ENCODE measurements around the gene DENND2D. TPM values are rescaled to one million over a fixed set of nuclear protein-coding genes. Genes with fewer than 3 reads are reported as not detected.

Gene DENND2D
- total and polyA plus RNA-seq, 9 donors = 0.94 to 3.2 (median 1.3) TPM

DNA sequence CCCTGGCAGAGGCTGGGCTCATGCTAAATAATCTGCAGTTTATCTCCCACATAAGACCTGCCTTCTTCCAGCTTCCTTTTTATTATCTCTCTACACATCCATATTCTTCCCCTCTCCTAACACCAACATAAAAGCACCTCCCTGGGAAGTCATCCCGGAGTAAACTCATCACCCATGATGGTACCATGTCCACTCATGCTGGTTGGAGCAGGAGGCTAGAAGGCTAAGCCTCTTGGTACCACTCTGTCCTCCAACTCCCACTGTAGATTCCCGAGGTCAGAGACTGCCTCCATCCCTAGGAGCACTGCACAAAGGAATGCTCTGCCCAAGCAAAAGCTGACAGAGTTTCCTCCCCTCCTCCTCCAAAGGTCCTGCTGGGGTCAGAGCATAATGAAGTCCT lies 4.2 kb downstream of the DENND2D start:
- H3K4me1 ChIP-seq (ENCODE audit: control insufficient read depth, insufficient read depth, low read length) = peaks cover 2% of the 10 kb centered on the region
- no peak overlapping the region for H3K4me3 ChIP-seq (ENCODE audit: low read length)
- H3K9me3 ChIP-seq (replicated peaks; ENCODE audit: control insufficient read depth, low read depth, low read length) = no peaks in the 10 kb centered on the region
- peaks cover under 1% of the 10 kb centered on the region for H3K27me3 ChIP-seq (ENCODE audit: control insufficient read depth, insufficient read depth, low read length)
- H3K36me3 ChIP-seq (ENCODE audit: control insufficient read depth, insufficient read depth, low read length) = no peaks in the 10 kb centered on the region
- no peak overlapping the region for H3K27ac ChIP-seq (ENCODE audit: low read length)
- DNase-seq = no peak
- WGBS (ENCODE audit: insufficient coverage) = 70% methylated on average over 2 of the region's 2 CpGs

DNA sequence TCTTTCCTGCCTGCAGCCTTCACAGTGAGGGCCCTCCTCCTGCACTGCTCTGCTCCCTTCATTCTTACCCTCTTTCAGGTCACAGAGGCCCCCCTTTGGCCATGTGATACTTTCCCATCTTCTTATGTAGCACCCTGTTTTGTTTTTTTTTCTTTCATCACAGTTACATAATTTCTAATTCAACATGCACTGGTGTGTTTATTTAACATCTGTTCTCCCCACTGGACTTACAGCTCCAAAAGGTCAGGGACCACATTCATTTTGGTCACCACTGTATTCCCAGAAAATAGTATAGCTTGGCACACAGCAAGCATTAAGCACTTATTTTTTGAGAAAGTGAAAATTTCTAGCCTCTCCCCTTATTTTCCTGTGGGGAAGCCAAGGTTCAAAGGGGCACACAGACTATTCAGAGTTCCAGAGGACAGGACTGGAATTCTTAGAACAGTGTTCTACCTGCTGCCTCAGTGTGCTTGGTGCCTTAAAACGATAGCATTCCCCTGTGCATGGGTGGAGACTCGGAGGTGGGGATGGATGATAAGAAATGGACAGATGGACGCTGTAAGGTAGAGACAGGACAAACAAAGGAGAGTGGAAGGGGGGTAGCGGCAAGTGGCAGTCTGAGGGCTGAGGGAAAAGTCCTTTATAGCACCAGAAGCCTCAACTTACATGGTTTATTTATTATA lies 5.3 kb downstream of the DENND2D start:
- Histone ChIP-seq H3K9me3 (replicated peaks; ENCODE audit: control insufficient read depth, low read depth, low read length) (no peaks in the 10 kb centered on the region), H3K4me1 (ENCODE audit: control insufficient read depth, insufficient read depth, low read length) (peaks cover 2% of the 10 kb centered on the region), H3K36me3 (ENCODE audit: control insufficient read depth, insufficient read depth, low read length) (no peaks in the 10 kb centered on the region), H3K27me3 (ENCODE audit: control insufficient read depth, insufficient read depth, low read length) (no peaks in the 10 kb centered on the region), H3K4me3 (ENCODE audit: low read length) (no peak overlapping the region), H3K27ac (ENCODE audit: low read length) (no peak overlapping the region)
- 52% methylated on average over 3 of the region's 4 CpGs for WGBS (ENCODE audit: insufficient coverage)
- no peak for DNase-seq

DNA sequence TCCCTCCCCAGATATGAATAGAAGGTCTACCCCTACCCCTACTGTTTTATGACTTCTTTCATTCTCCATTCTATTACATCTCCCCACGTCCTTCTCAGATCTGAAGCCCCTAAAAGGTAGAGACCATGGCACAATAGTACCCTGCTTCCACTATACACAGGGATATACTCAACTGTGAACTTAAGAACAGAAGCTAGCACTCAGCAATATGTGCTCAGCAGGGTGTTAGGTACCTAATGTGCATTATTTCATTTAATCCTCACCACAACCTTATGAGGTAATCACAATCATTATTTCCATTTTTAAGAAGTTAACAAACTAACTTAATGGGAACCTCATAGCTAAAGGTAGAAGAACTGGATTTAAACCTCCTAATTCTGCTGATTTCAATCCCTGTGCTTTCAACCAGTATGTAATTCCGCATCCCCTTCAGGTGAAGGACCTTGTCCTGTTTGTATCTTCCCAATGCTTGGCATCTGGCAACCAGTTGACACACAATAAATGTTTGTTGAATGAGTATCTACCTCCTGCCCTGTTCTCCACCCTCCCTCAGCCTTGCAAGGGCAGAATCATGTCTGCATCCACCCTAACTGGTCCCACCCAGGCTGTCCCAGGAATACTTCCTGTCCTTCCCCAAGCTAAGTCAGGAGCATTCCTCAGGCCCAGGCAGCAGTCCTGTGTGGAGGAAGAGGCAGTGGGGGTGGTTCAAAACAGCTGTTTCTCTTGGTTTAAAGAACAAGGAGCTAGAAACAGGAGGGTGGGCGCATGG lies 6.5 kb downstream of the DENND2D start:
- Histone ChIP-seq H3K4me3 (ENCODE audit: low read length) (no peak overlapping the region), H3K4me1 (ENCODE audit: control insufficient read depth, insufficient read depth, low read length) (peaks cover 2% of the 10 kb centered on the region), H3K27ac (ENCODE audit: low read length) (no peak overlapping the region), H3K9me3 (replicated peaks; ENCODE audit: control insufficient read depth, low read depth, low read length) (no peaks in the 10 kb centered on the region), H3K27me3 (ENCODE audit: control insufficient read depth, insufficient read depth, low read length) (no peaks in the 10 kb centered on the region), H3K36me3 (ENCODE audit: control insufficient read depth, insufficient read depth, low read length) (no peaks in the 10 kb centered on the region)
- DNase-seq = no peak
- no CpG with 5 or more reads among the region's 3 CpGs for WGBS (ENCODE audit: insufficient coverage)

DNA sequence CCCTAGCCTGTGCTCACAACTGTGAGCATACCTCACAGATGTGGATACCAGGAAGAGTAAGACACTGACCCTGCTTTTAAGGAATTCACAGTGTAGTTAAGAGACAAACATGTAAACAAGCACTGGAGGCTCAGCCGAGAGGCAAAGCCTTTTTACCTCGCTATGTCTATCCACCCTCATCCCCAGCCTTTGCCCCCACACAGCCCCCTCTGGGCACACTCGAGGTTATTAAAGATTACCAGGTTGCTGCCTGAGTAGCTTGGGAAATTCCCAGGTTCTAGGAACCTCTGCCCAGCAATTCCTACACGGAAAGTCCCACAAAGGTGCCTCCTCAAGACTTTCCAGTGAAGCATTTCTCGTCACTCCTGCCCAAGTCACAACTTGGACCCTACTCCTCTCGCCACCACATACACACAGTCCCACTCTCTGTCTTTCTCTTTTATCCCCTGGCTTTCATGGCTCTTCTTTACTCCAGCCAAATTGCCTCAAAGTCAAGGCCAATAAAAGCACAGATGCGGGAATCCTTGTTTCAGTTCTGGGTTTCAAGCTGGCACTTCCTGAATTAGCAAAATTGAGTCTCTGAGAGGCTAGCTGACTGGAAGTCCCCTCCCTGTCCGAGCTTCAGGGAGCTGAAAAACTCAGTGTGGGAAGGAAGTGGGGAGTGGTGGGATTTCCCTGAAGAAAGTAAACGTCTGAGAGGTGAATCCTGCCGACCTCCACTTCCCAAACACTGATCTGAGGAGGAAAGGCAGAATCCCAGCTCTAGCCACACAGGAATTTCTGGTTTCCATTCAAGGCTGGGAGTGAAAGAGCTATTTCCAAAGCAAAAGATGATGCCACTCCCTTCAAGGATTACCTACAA lies 7.6 kb downstream of the DENND2D start:
- H3K4me1 ChIP-seq (ENCODE audit: control insufficient read depth, insufficient read depth, low read length) = peaks cover 2% of the 10 kb centered on the region
- no peak overlapping the region for H3K4me3 ChIP-seq (ENCODE audit: low read length)
- peak; percentile 53 for DNase-seq
- no peaks in the 10 kb centered on the region for H3K9me3 ChIP-seq (replicated peaks; ENCODE audit: control insufficient read depth, low read depth, low read length)
- H3K27ac ChIP-seq (ENCODE audit: low read length) = peak overlapping the region; percentile 38
- H3K27me3 ChIP-seq (ENCODE audit: control insufficient read depth, insufficient read depth, low read length) = no peaks in the 10 kb centered on the region
- H3K36me3 ChIP-seq (ENCODE audit: control insufficient read depth, insufficient read depth, low read length) = peaks cover 8% of the 10 kb centered on the region
- WGBS (ENCODE audit: insufficient coverage) = 63% methylated on average over 5 of the region's 10 CpGs

DNA sequence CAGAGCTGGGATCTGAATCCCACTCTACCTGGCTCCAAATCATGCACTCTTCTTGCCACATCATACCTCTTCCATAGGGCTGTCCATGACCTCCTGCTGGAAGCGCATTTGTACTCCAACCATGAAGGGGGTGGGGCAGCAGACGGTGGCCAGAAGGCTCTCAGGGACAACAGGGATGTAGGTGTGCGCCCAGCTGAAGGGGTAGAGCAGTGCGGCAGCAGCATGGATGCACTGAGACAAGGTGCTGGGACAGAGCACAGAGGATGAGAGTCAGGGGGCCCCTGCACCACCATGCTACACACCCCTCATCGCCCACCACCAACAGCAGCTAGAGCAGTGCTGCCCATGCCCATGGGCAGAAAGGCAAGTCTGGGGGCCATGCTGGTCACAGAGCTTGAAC lies 8.4 kb downstream of the DENND2D start:
- no peaks in the 10 kb centered on the region for H3K9me3 ChIP-seq (replicated peaks; ENCODE audit: control insufficient read depth, low read depth, low read length)
- DNase-seq = no peak
- 75% methylated on average over 3 of the region's 5 CpGs for WGBS (ENCODE audit: insufficient coverage)
- peaks cover 2% of the 10 kb centered on the region for H3K4me1 ChIP-seq (ENCODE audit: control insufficient read depth, insufficient read depth, low read length)
- peaks cover 14% of the 10 kb centered on the region for H3K36me3 ChIP-seq (ENCODE audit: control insufficient read depth, insufficient read depth, low read length)
- H3K27me3 ChIP-seq (ENCODE audit: control insufficient read depth, insufficient read depth, low read length) = no peaks in the 10 kb centered on the region
- H3K4me3 ChIP-seq (ENCODE audit: low read length) = no peak overlapping the region
- no peak overlapping the region for H3K27ac ChIP-seq (ENCODE audit: low read length)

DNA sequence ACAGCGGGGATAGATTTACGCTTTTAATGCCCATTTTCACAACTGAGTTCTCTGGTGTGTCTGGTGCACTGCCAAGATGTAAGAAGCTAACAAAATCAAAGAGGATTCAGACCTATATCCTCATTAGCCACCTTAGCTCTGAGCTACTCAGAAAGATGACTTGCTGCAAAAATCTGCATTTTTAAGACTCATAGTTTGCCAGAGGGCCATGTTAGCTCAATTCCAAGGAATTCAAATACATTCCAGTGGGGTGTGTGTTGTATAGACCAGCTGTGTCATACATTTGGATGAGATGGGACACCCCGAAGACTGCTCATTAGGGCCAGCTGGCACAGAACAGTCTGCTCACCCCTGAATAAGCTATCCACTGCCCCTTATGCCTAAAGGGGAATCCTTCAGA lies 8.9 kb downstream of the DENND2D start:
- peaks cover 2% of the 10 kb centered on the region for H3K4me1 ChIP-seq (ENCODE audit: control insufficient read depth, insufficient read depth, low read length)
- H3K9me3 ChIP-seq (replicated peaks; ENCODE audit: control insufficient read depth, low read depth, low read length) = no peaks in the 10 kb centered on the region
- H3K36me3 ChIP-seq (ENCODE audit: control insufficient read depth, insufficient read depth, low read length) = peaks cover 19% of the 10 kb centered on the region
- no CpG with 5 or more reads among the region's 3 CpGs for WGBS (ENCODE audit: insufficient coverage)
- H3K4me3 ChIP-seq (ENCODE audit: low read length) = no peak overlapping the region
- no peak overlapping the region for H3K27ac ChIP-seq (ENCODE audit: low read length)
- no peak for DNase-seq
- no peaks in the 10 kb centered on the region for H3K27me3 ChIP-seq (ENCODE audit: control insufficient read depth, insufficient read depth, low read length)

DNA sequence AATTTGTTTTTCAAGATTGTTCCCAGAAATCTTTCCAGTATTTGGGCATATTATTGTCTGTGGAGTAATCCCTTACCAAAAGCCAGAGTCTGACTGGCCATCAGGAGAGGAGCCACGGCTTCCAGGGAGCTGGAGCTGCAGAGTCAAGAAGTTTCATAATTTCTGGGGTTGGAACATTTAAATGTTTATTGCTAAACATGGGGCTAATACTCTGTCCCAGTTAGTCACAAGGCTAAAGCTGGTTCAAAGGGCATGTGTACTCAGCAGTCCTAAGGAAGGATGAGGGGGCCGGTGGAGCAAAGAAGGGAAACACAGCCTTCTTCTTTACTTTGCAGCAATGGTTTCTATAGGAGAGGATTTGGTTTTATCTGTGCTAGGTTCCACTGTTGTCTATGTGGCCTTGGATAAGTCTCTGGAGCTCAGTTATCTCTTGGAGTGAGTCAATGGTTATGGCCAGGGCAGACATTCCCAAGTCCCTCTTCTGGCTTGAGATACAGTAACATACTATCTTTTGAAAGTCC lies 9.5 kb downstream of the DENND2D start:
- Histone ChIP-seq H3K4me3 (ENCODE audit: low read length) (no peak overlapping the region), H3K27me3 (ENCODE audit: control insufficient read depth, insufficient read depth, low read length) (no peaks in the 10 kb centered on the region), H3K36me3 (ENCODE audit: control insufficient read depth, insufficient read depth, low read length) (peaks cover 20% of the 10 kb centered on the region), H3K9me3 (replicated peaks; ENCODE audit: control insufficient read depth, low read depth, low read length) (no peaks in the 10 kb centered on the region), H3K27ac (ENCODE audit: low read length) (no peak overlapping the region), H3K4me1 (ENCODE audit: control insufficient read depth, insufficient read depth, low read length) (peaks cover 2% of the 10 kb centered on the region)
- 80% methylated on average over 1 of the region's 2 CpGs for WGBS (ENCODE audit: insufficient coverage)
- DNase-seq = no peak

DNA sequence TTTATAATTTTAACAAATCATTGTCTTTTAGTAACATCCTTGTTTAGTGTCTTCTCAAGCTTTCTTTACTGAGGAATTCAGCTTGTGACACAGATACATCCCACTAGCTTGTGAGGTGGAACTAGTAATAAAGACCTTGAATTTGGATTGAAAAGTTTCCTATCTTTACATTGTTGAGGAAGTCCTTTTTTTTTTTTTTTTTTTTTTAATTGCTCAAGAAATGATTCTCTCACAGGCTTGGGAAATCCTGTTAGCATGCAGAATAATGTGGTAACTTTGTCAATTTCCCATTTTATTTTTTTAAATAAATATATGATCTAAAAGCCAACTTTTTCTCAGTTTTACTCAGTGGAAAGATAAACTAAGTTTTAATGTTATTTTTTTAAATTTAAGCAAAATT lies 15.8 kb downstream of the DENND2D start:
- no peaks in the 10 kb centered on the region for H3K9me3 ChIP-seq (replicated peaks; ENCODE audit: control insufficient read depth, low read depth, low read length)
- no peak overlapping the region for H3K4me3 ChIP-seq (ENCODE audit: low read length)
- DNase-seq = no peak
- no peak overlapping the region for H3K27ac ChIP-seq (ENCODE audit: low read length)
- H3K4me1 ChIP-seq (ENCODE audit: control insufficient read depth, insufficient read depth, low read length) = no peaks in the 10 kb centered on the region
- no peaks in the 10 kb centered on the region for H3K27me3 ChIP-seq (ENCODE audit: control insufficient read depth, insufficient read depth, low read length)
- peaks cover 39% of the 10 kb centered on the region for H3K36me3 ChIP-seq (ENCODE audit: control insufficient read depth, insufficient read depth, low read length)

DNA sequence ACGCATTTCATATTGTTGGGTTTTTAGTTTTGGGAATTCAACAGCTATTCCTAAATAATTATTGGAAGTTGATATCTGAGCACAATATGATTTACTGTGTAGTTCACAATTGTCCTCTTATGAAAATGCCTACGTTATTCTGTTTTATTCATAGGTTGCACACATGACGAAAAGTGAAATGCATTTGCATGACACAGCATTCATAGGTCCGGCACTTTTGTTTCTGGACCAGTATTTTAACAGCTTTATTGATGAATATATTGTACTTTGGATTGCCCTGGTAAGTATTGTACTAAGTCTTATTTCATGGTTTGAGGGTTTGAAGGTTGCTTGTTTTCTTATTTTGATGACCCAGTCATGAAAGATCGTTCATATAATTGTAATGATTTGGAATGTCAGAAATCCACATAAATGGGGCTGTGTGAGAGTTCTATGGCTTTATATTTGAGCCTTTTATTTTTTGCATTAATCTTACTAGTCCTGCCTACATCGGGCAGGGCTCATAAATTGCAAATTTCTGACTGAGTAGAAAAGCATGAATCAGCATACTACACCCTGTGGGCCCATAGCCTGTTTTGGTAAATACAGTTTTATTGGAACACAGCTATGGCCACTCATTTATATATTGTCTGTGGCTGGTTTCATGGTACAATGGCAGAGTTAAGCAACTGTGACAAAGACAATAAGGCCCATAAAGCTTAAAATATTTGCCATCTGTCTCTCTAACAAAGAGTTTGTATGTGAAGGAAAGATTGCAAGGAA lies 17.0 kb downstream of the DENND2D start:
- DNase-seq = no peak
- Histone ChIP-seq H3K27me3 (ENCODE audit: control insufficient read depth, insufficient read depth, low read length) (no peaks in the 10 kb centered on the region), H3K9me3 (replicated peaks; ENCODE audit: control insufficient read depth, low read depth, low read length) (no peaks in the 10 kb centered on the region), H3K4me3 (ENCODE audit: low read length) (no peak overlapping the region), H3K27ac (ENCODE audit: low read length) (no peak overlapping the region), H3K36me3 (ENCODE audit: control insufficient read depth, insufficient read depth, low read length) (peaks cover 37% of the 10 kb centered on the region), H3K4me1 (ENCODE audit: control insufficient read depth, insufficient read depth, low read length) (no peaks in the 10 kb centered on the region)
- 80% methylated on average over 2 of the region's 6 CpGs for WGBS (ENCODE audit: insufficient coverage)

Measured in muscle of leg (tissue), 11 donors.